ENCODE measurements around the gene CAMTA1. TPM values are rescaled to one million over a fixed set of nuclear protein-coding genes. Genes with fewer than 3 reads are reported as not detected.

Gene CAMTA1
- polyA plus RNA-seq, 1 of the 3 experiments (the other 2 are of a cell fraction): 63.1 TPM

GRCh38 chr1:7048395-7048794, 263.1 kb downstream of the CAMTA1 start (continued):
- TF ChIP-seq, protein P1, sequence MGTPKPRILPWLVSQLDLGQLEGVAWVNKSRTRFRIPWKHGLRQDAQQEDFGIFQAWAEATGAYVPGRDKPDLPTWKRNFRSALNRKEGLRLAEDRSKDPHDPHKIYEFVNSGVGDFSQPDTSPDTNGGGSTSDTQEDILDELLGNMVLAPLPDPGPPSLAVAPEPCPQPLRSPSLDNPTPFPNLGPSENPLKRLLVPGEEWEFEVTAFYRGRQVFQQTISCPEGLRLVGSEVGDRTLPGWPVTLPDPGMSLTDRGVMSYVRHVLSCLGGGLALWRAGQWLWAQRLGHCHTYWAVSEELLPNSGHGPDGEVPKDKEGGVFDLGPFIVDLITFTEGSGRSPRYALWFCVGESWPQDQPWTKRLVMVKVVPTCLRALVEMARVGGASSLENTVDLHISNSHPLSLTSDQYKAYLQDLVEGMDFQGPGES (IDR thresholded peaks at IDR 0.05; ENCODE audit: low read depth, low read length): no peak
- TF ChIP-seq POLR2AphosphoS5 (IDR thresholded peaks at IDR 0.05; ENCODE audit: low read depth, low read length) (no peak), RCOR1 (IDR thresholded peaks at IDR 0.05; ENCODE audit: low read length) (no peak), JUND (IDR thresholded peaks at IDR 0.05) (no peak)
- TF ChIP-seq, protein P2, sequence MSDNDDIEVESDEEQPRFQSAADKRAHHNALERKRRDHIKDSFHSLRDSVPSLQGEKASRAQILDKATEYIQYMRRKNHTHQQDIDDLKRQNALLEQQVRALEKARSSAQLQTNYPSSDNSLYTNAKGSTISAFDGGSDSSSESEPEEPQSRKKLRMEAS (IDR thresholded peaks at IDR 0.05; ENCODE audit: low read depth): no peak

DNA sequence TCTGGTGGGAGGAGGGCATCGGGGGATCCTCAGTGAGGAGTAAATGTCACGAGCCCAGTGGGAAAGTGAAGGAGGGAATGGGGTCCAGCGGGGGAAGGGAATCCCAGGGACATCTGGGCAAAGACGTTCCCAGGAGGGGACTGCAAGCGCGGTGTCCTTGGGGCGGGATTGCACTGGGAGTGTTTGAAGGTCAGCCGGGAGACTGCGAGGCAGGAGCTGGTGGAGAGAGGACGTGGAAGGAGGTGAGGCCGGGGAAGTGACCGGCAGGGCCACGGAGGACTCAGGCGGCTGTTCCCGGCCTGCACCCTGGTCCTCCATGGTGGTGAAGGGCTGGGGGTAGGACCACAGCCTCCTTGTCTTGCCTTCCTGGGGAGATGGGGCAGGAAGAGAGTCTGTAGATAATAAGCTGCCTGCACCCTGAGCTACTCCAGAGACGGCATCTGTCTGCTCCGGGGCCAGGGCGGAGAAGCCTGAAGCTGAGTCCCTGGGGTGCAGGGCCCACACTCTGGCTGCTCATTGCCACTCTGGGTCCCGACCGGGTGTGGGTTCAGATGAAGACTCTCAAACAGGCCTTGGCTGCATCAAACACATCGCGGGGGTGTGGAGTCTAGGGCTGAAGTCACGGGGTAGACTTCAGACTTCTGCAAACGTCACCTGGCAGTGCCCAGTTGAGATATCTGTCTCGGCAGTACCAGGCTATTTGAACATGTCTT, 264.8 kb downstream of the CAMTA1 start:
- Histone ChIP-seq H3K79me2 (ENCODE audit: insufficient read depth) (no peaks in the 10 kb centered on the region), H3K9ac (no peak overlapping the region), H3K27me3 (ENCODE audit: insufficient read depth) (no peaks in the 10 kb centered on the region), H3K4me3 (ENCODE audit: low read depth in 2 of 2, low read length in 1 of 2) (no peak overlapping the region), H2AFZ (ENCODE audit: low read depth) (no peak overlapping the region), H3K9me2 (no peaks in the 10 kb centered on the region), H4K20me1 (ENCODE audit: insufficient read depth) (no peaks in the 10 kb centered on the region), H3F3A (replicated peaks; ENCODE audit: insufficient read depth) (no peaks in the 10 kb centered on the region), H3K36me3 (replicated peaks in 1 of 2; ENCODE audit: control insufficient read depth in 1 of 2, insufficient read depth in 2 of 2, low read length in 1 of 2) (no peaks in the 10 kb centered on the region), H3K9me3 (no peaks in the 10 kb centered on the region), H3K4me2 (no peak overlapping the region), H3K4me1 (ENCODE audit: control insufficient read depth in 1 of 2, insufficient read depth in 2 of 2, low read depth in 1 of 2, low read length in 1 of 2) (peaks cover 0 to 21% of the 10 kb centered on the region in 2 experiments; a peak in 2 of 4 replicates), H3K27ac (ENCODE audit: low read depth in 2 of 2, low read length in 1 of 2) (no peak overlapping the region)
- ChIA-PET POLR2A (no interaction called here), CTCF (interaction anchor here (0.9 to 6.3 kb wide), 3 partner anchors 9 to 158 kb away, joined by 3 to 50 read pairs (median 6); no protein-coding TSS in a partner anchor)
- 71% methylated on average over 15 of the region's 25 CpGs for WGBS (ENCODE audit: low lambda C conversion rate)
- DNase-seq: no peak
- TF ChIP-seq YY1 (IDR thresholded peaks at IDR 0.05; ENCODE audit: low read depth): no peak
- TF ChIP-seq RCOR1 (IDR thresholded peaks at IDR 0.05; ENCODE audit: low read length): no peak
- no peak for TF ChIP-seq ELF1 (IDR thresholded peaks at IDR 0.05)
- TF ChIP-seq MXI1 (IDR thresholded peaks at IDR 0.05; ENCODE audit: low read depth, low read length): no peak
- TF ChIP-seq NFIC (IDR thresholded peaks at IDR 0.05; ENCODE audit: borderline replicate concordance): no peak
- TF ChIP-seq TCF12 (IDR thresholded peaks at IDR 0.05): no peak
- TF ChIP-seq GABPA (IDR thresholded peaks at IDR 0.05; ENCODE audit: low read depth): no peak
- no peak for TF ChIP-seq GATA2 (CRISPR knock-in tag; IDR thresholded peaks at IDR 0.05)

GRCh38 chr1:7050751-7051665, 265.8 kb downstream of the CAMTA1 start:
- no peak overlapping the region for H3K9ac ChIP-seq
- no peak overlapping the region for H3K4me2 ChIP-seq
- H3K27ac ChIP-seq (ENCODE audit: low read depth in 2 of 2, low read length in 1 of 2): no peak overlapping the region
- H3K4me3 ChIP-seq (ENCODE audit: low read depth in 2 of 2, low read length in 1 of 2): no peak overlapping the region
- no peaks in the 10 kb centered on the region for H3K9me2 ChIP-seq
- TF ChIP-seq POLR2AphosphoS5 (IDR thresholded peaks at IDR 0.05; ENCODE audit: low read depth, low read length) (no peak), FOSL2 (IDR thresholded peaks at IDR 0.05; ENCODE audit: borderline replicate concordance, low read depth) (no peak), EP300 (IDR thresholded peaks at IDR 0.05; ENCODE audit: borderline replicate concordance in 1 of 2, low read depth in 1 of 2, low read length in 1 of 2) (no peak)
- no peaks in the 10 kb centered on the region for H3F3A ChIP-seq (replicated peaks; ENCODE audit: insufficient read depth)
- no peaks in the 10 kb centered on the region for H3K79me2 ChIP-seq (ENCODE audit: insufficient read depth)
- POLR2A ChIA-PET: no interaction called here
- no peak for DNase-seq
- H4K20me1 ChIP-seq (ENCODE audit: insufficient read depth): no peaks in the 10 kb centered on the region
- H3K27me3 ChIP-seq (ENCODE audit: insufficient read depth): no peaks in the 10 kb centered on the region
- H3K9me3 ChIP-seq: no peaks in the 10 kb centered on the region
- peaks cover 0 to 15% of the 10 kb centered on the region in 2 experiments; a peak in 2 of 4 replicates for H3K4me1 ChIP-seq (ENCODE audit: control insufficient read depth in 1 of 2, insufficient read depth in 2 of 2, low read depth in 1 of 2, low read length in 1 of 2)
- CTCF ChIA-PET: interaction anchor here (3.5 to 6.3 kb wide), 2 partner anchors 8 to 20 kb away, joined by 14 to 50 read pairs; no protein-coding TSS in a partner anchor
- H2AFZ ChIP-seq (ENCODE audit: low read depth): no peak overlapping the region
- 73% methylated on average over 16 of the region's 32 CpGs for WGBS (ENCODE audit: low lambda C conversion rate)
- H3K36me3 ChIP-seq (replicated peaks in 1 of 2; ENCODE audit: control insufficient read depth in 1 of 2, insufficient read depth in 2 of 2, low read length in 1 of 2): no peaks in the 10 kb centered on the region
